ENCODE measurements around the gene VTI1A. TPM values are rescaled to one million over a fixed set of nuclear protein-coding genes. Genes with fewer than 3 reads are reported as not detected.

Gene VTI1A
- total RNA-seq, 1 donor from 2014 or later = 29.7 TPM

DNA sequence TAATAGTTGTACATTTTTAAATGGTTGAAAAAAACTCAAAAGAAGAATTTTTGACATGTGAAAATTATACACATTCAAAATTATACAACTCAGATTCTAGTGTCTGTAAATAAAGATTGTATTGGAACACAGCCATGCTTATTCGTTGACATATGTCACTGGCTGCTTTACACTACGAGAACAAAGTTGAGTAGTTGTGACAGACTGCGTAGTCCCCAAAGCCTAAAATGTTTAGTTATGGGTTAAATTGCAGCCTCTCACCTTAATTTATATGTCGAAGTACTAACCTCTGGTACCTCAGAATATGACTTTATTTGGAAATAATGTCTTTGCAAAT lies 358.2 kb downstream of the VTI1A start:
- no peaks in the 10 kb centered on the region for H3K4me1 ChIP-seq
- H3K36me3 ChIP-seq = no peaks in the 10 kb centered on the region
- no peaks in the 10 kb centered on the region for H3K27me3 ChIP-seq
- TF ChIP-seq, protein P1, sequence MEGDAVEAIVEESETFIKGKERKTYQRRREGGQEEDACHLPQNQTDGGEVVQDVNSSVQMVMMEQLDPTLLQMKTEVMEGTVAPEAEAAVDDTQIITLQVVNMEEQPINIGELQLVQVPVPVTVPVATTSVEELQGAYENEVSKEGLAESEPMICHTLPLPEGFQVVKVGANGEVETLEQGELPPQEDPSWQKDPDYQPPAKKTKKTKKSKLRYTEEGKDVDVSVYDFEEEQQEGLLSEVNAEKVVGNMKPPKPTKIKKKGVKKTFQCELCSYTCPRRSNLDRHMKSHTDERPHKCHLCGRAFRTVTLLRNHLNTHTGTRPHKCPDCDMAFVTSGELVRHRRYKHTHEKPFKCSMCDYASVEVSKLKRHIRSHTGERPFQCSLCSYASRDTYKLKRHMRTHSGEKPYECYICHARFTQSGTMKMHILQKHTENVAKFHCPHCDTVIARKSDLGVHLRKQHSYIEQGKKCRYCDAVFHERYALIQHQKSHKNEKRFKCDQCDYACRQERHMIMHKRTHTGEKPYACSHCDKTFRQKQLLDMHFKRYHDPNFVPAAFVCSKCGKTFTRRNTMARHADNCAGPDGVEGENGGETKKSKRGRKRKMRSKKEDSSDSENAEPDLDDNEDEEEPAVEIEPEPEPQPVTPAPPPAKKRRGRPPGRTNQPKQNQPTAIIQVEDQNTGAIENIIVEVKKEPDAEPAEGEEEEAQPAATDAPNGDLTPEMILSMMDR (IDR thresholded peaks at IDR 0.05) = no peak
- intact Hi-C loops (cut with DNase I) = no loop called here
- no peaks in the 10 kb centered on the region for H3K9me3 ChIP-seq
- H3K27ac ChIP-seq = no peak overlapping the region
- no peak overlapping the region for H3K4me3 ChIP-seq
- ATAC-seq (no peak), DNase-seq (no peak)

GRCh38 chr10:112805701-112806100 lies 358.7 kb downstream of the VTI1A start:
- DNase-seq (no peak), ATAC-seq (no peak)
- intact Hi-C loops (cut with DNase I) = no loop called here
- Histone ChIP-seq H3K36me3 (no peaks in the 10 kb centered on the region), H3K9me3 (no peaks in the 10 kb centered on the region), H3K4me1 (no peaks in the 10 kb centered on the region), H3K27me3 (no peaks in the 10 kb centered on the region), H3K27ac (no peak overlapping the region), H3K4me3 (no peak overlapping the region)
- TF ChIP-seq, protein P1 (IDR thresholded peaks at IDR 0.05) = no peak

GRCh38 chr10:112807013-112807412 lies 360.0 kb downstream of the VTI1A start:
- Histone ChIP-seq H3K4me3 (no peak overlapping the region), H3K4me1 (peaks cover under 1% of the 10 kb centered on the region), H3K27me3 (no peaks in the 10 kb centered on the region), H3K27ac (no peak overlapping the region), H3K9me3 (no peaks in the 10 kb centered on the region), H3K36me3 (no peaks in the 10 kb centered on the region)
- DNase-seq (no peak), ATAC-seq (no peak)
- intact Hi-C loops (cut with DNase I) = no loop called here
- TF ChIP-seq, protein P1 (IDR thresholded peaks at IDR 0.05) = no peak

- no peak overlapping the region for H3K4me3 ChIP-seq
- ATAC-seq (no peak), DNase-seq (no peak)
- H3K27me3 ChIP-seq = no peaks in the 10 kb centered on the region
- intact Hi-C loops (cut with DNase I) = no loop called here
- H3K4me1 ChIP-seq = peaks cover 6% of the 10 kb centered on the region
- no peaks in the 10 kb centered on the region for H3K9me3 ChIP-seq
- H3K36me3 ChIP-seq = no peaks in the 10 kb centered on the region
- no peak overlapping the region for H3K27ac ChIP-seq
- TF ChIP-seq, protein P1 (IDR thresholded peaks at IDR 0.05) = no peak
Observed at GRCh38 chr10:112809736-112810135, 362.7 kb downstream of the VTI1A start.

DNA sequence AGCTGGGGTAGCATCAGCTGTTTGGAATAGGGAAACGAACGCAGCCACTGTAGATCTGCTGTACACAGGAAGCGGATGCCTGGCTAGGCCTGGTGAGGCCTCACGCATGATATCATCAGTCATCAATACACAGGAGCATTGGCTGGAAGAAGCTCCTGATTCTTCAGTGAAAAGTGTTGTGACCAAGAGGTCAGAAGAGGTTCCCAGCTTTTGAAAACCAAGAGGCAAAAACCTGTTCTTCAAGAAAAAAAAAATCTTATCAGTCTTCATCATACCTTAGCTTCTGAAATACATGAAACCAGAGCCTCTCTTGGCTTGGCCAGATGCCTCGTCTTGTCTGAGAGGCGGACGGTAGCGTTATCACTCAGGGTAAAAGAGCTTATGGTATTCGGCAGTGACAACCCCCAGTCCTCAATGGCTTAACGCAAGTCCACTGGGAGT lies 363.7 kb downstream of the VTI1A start:
- Histone ChIP-seq H3K27me3 (no peaks in the 10 kb centered on the region), H3K4me3 (no peak overlapping the region), H3K36me3 (no peaks in the 10 kb centered on the region), H3K4me1 (peaks cover 12% of the 10 kb centered on the region), H3K9me3 (no peaks in the 10 kb centered on the region), H3K27ac (no peak overlapping the region)
- TF ChIP-seq, protein P1 (IDR thresholded peaks at IDR 0.05) = no peak
- ATAC-seq (no peak), DNase-seq (no peak)
- intact Hi-C loops (cut with DNase I) = no loop called here

Measured in upper lobe of right lung (tissue), 1 donor.